Stimulated activated CD4-positive, alpha-beta T cell treated with anti-CD3 and anti-CD28 coated beads, Interleukin-2, amount 100 ng/mL, for 24 hours (primary cell): Measurements from ENCODE around the gene FABP6.

Source experiments
- DNase-seq, 2 donors: peaks; one replicate each; pipeline ENCODE4 v3.0.0-alpha.2; 2020

Gene FABP6

GRCh38 chr5:160263326-160263855, 34.1 kb downstream of the FABP6 start:
- no peak for DNase-seq

GRCh38 chr5:160266044-160266443, 36.7 kb downstream of the FABP6 start:
- no peak for DNase-seq

GRCh38 chr5:160266752-160267345, 37.5 kb downstream of the FABP6 start:
- no peak for DNase-seq

- DNase-seq = no peak
Measured at GRCh38 chr5:160268121-160268520, 38.8 kb downstream of the FABP6 start.

DNA sequence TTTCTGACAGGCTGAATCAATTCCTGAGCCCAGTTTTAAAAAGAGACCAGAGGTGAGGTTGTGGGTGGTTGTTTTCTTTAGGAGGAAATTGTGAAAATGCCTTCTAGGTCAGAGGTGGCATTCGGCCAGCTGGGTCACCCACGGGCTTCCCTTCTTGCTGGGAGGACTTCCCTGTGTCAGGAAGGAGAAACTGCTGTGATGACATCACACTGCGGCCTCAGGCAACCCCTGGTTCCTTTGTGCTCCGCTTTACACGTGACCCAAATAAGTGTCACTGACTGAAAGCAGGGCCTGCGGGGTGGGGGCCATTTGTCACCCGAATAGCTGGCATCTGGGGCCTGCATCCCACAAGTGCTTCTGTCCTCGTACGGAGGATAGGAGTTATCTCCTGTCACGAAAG, 39.7 kb downstream of the FABP6 start:
- no peak for DNase-seq

GRCh38 chr5:160270704-160271103, 41.4 kb downstream of the FABP6 start:
- DNase-seq = no peak

GRCh38 chr5:160271396-160271795, 42.1 kb downstream of the FABP6 start:
- DNase-seq = no peak

- no peak for DNase-seq
Measured at GRCh38 chr5:160271836-160272235, 42.5 kb downstream of the FABP6 start.

GRCh38 chr5:160272264-160272663, 43.0 kb downstream of the FABP6 start:
- no peak for DNase-seq

- DNase-seq = no peak
Measured at GRCh38 chr5:160272889-160273288, 43.6 kb downstream of the FABP6 start.

GRCh38 chr5:160274483-160274931, 45.2 kb downstream of the FABP6 start:
- DNase-seq = no peak

DNA sequence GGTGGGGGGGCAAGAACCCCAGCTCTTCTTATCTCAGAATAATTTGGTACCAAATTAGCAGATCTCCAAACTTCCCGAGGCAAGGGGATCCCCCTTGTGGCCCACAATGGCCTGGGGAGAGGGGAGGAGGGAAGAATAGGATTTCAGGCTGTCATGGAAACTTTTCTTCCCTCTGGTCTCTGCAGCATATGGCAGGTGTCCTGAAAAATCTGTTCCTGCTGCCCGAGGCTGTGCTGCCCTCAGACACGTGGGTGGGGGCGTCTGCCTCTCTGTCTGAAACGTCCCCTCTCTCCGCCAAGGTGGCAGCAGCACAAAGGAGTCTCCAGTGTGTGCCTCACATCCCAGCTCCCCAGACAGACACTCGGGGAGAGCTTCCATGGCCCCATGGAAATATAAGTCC, 49.0 kb downstream of the FABP6 start:
- DNase-seq = no peak

- DNase-seq = no peak
Measured at GRCh38 chr5:160280384-160281095, 51.2 kb downstream of the FABP6 start.

GRCh38 chr5:160281275-160281674, 52.0 kb downstream of the FABP6 start:
- DNase-seq = no peak

GRCh38 chr5:160284291-160284873, 55.1 kb downstream of the FABP6 start:
- DNase-seq = no peak

DNA sequence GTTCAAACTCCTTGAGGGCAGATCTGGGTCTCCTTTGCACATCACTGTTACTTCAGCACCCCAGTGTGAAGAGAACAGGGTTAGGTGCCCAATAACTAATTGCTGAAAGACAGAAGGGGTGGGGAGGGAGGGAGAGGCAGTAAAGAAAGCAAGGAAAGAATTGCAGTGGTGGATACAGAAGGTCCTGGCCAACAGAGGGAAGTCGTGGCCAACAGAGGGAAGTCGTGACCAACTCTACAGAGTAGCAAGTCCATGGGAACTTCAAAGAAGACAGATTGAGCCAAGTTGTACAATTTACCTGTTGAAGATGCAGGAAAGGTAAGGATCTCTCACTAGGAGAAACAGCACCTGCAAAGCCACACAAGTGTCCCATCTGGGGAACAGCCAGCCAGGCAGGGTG, 56.0 kb downstream of the FABP6 start:
- no peak for DNase-seq

- DNase-seq = no peak
Measured at GRCh38 chr5:160286947-160287346, 57.6 kb downstream of the FABP6 start.

GRCh38 chr5:160287378-160288051, 58.2 kb downstream of the FABP6 start:
- no peak for DNase-seq
